NCI-H1417 treated with DMSO at 0.1 percent for 48 hours (cell line): Measurements from ENCODE around the gene RGMA.

ENCODE experiments used
- DNase-seq: peaks from one replicate; lab custom pipeline; 2025; lab: John Stamatoyannopoulos, UW

Gene RGMA

GRCh38 chr15:93017526-93017925 is 71.5 kb downstream of the RGMA start:
- DNase-seq, result no peak

- no peak for DNase-seq
Observed at GRCh38 chr15:93012786-93013185, 76.2 kb downstream of the RGMA start.

- no peak for DNase-seq
Observed at GRCh38 chr15:93007994-93008393, 81.0 kb downstream of the RGMA start.

- DNase-seq, result no peak
Observed at GRCh38 chr15:93005133-93005532, 83.9 kb downstream of the RGMA start.

GRCh38 chr15:93001881-93002280 is 87.1 kb downstream of the RGMA start:
- no peak for DNase-seq

- no peak for DNase-seq
Observed at GRCh38 chr15:93001156-93001555, 87.9 kb downstream of the RGMA start.

- no peak for DNase-seq
Observed at GRCh38 chr15:92997821-92998220, 91.2 kb downstream of the RGMA start.

- DNase-seq, result no peak
Observed at GRCh38 chr15:92992720-92993119, 96.3 kb downstream of the RGMA start.

GRCh38 chr15:92990031-92990430 is 99.0 kb downstream of the RGMA start:
- no peak for DNase-seq

- DNase-seq, result no peak
Observed at GRCh38 chr15:92989470-92989869, 99.5 kb downstream of the RGMA start.
